AG20443 (cell line): Measurements from ENCODE around the gene NCBP2L.

Experiments
- DNase-seq: peaks from one replicate; pipeline ENCODE4 v3.0.0; 2012; ENCODE audit warnings: low spot score, mixed read lengths

Gene NCBP2L

GRCh38 chrX:107777536-107777832 lies at the start of gene NCBP2L:
NCBP2L (plus strand) TSS chrX:107777733; CDS start chrX:107794221, 16,488 bp downstream.
- no peak for DNase-seq

DNA sequence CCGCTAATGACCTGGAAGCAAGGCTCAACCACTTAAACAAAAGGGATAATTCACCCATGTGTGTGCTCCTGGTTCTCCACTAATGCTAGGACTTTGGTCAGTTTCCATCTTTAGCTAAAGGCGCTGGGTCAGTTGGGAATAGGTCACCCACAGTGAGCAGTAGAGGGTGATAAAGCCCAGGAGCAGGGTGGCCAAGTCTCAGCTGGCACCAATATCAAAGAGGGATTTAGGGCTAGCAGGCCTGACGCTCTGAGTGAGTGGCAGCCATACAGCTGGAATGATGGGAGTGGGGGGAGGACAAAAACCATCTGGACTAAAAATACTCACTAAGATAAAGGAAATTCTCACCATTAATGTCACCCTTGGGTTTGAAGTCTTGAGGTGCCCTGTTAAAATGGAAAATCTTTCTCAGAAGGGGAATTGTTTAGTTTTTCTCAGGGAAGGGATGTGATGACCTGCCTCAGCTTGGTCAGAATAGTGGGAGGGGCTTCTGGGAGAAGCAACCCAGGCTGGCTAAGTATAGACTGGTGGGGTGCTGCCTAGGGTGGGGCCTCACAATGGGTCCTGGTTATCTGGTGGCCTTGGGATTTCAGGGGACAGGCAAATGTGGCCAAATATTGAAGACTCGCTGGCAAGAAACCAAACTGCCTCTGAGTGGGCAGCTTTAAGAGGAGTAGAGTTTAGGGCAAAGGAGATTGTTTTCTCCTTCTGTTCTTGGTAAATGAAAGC lies 49.0 kb upstream of the NCBP2L start:
- DNase-seq, result no peak

DNA sequence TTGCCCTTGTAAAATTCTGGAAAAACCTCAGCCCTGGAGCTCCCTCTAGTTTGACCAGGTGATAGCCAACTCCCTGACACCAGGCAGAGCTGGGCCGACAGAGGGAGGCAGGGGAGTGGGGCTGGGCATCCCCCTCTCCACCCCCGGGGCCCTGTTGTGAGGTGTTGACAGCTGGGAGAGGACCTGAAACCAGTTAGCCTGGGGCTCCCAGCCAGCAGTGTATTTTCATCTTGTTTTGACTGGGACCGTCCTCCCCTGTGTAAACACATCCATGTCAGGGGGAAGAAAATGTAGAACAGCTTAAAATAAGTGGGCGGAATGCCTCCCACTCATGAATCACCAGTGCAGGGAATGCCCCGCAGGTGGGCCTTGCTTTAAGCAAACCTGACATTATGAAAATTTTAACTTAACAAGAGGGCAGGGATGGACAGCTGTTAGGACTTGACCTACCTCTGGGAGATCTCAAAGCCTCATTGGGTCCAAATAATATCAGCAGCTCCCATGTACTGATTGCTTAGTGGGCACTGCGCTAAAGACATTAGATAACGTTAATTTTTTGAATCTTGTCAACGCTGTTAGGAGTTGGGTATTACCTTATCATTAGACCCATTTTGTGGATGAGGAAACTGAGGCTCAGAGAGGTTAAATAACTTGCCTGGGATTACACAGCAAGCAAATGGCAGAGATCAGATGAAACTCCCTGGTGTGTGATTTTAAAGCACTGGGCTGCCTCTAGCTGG lies 47.8 kb upstream of the NCBP2L start:
- DNase-seq, result no peak

DNA sequence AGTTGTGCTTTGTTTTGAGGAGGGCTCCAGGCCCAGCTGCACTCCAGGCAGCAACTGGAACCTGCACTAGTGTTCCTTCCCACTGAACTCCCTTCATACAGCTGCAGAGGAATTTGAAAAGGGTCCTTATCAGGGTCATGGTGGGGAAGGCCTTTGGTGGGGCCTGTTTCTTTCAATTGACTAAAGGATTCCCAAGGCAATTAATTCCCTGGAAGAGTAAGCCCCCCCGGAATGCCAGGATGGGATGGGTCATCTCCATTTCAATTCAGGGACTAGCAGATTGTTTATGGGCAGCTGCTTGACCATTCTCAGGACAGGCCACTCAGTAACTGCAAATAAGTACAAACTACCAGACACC lies 47.3 kb upstream of the NCBP2L start:
- DNase-seq, result no peak

DNA sequence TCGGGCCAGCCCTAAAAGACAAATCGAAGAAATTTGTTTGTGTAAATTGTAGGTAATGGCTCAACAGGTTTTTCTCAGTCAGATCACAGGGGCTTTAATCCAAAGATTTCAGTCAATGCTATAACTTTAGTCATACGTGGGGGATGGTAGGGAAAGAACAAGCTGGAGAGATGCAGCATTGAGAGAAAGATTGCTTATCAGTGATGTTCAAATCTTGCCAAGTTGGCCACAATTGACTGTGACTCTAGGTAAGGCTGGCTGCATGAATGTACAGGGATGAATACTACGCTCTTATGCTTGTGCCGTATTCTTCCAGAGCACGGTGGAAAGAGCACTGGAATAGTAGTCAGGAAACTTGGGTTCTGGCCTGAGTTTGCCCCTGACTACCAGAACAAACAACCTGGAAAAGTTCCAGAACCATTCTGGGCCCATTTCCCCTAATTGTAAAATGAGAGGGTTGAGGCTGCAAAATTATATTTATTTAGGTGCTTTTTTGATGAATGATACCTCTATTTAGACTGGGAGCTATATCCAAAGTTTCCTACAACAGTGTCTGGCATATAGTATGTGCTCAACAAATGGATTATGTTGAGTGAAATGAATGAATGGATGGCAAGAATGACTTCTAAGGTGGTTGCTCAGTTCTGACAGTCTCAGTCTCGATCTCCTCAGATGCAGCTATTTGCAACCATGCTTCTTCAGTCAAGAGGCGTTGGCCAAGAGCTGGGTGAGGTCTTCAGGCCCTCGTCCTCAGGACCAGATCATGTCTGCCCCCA lies 46.4 kb upstream of the NCBP2L start:
- DNase-seq, result no peak

DNA sequence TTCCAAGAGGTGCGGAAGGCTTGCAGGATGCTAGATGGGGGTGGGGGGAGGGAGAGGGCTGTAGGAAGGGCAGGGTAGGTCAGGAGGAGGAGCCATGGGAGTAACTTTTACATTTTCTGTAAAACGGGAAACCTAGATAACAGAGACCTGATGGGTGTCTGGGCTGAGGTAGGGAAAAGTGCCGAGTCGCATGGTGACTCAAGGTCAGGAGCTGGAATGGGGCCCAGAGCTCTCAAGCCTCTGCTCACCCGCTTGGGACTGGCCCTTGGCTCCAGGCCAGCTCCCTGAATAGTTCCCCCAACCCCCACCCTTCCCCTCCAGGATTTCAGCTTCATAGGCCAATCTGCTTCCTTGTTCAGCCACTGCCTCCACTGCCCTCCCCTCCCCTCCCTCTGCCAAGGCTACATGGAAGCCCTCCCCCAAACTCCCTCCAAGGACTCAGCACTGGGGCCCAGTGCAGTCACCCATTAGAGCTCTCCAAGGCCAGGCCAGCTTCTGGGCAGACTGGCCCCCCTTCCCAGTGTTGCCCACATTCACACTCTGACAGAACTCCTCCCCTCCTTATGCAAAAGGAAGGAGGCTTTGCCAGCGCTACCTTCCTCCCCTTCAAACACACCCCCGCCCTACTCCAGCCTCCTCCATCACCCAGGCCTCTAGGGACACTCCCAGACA lies 45.6 kb upstream of the NCBP2L start:
- peak; percentile 18 for DNase-seq

DNA sequence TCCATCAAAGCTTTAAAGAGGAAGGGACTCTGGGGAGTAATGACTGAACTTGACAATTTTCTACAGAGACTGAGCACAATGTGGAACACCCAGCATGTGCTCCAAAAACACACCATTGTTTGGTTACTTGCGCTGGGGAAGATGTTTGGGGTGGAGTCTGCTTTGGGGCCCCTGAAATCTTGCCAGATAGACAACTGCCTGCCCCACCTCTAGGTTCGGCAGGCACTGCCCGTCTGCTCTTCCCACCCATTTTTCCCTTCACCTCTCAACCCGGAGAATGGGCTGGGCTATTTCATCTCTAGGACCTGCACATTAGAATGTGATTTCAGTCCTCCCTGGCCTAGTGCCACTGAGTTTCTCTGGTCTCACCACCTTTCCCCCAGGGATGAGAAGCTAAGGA lies 43.8 kb upstream of the NCBP2L start:
- DNase-seq, result no peak

GRCh38 chrX:107734646-107735045 lies 42.9 kb upstream of the NCBP2L start:
- no peak for DNase-seq

DNA sequence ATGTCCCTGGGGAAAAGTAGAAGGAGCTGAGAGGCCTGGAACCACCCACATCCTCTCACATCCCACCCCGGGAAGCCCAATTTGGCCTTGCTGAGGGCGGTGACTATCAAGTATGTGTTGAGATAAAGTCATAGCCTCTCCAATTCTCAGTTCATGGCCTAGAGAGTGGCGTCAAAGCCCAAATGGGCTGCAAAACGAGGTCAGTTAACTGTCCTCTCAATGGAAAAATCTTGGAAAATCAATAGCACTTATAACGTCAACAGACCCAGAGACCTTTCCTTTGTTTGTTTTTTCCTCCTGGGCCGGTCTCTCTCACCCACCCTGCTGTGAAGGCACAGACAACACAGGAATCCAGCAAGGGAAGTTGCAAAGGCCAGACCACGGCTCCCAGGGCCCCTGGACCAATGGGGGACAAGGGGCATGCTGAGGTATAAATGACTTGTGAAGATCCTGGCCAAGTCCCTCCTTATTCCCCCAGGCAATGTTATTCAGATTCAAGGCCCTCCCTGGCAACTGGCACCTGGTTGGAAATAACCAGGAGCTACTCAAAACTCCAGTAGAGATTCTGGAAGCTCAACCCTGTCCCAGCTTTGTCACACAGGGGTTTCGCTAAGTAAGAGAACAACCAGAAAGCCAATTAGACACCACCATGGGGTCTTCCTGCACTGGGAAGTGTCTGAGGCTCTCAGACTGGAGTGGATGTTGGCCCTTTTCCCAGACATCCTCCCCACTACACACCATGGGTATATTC lies 40.6 kb upstream of the NCBP2L start:
- DNase-seq, result no peak

DNA sequence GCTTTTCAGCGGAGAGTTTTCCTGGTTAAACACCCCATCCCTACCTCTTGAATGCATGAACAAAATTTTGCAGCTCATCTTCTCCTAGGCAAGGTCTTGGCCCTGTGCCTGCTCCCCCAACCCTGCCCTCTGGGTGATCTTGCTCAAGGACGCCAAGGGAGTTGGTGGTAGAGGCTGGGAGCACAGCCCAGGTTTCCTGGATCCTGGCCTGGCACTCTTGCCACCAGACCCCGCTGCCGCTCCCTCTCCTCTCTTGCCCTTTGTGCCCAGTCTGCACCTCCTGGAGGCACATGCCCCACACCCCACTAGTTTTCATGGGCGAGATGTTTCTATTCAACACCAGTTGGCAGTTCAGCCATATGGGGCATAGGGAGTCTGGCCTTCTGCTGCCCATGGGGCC lies 39.3 kb upstream of the NCBP2L start:
- DNase-seq, result no peak

DNA sequence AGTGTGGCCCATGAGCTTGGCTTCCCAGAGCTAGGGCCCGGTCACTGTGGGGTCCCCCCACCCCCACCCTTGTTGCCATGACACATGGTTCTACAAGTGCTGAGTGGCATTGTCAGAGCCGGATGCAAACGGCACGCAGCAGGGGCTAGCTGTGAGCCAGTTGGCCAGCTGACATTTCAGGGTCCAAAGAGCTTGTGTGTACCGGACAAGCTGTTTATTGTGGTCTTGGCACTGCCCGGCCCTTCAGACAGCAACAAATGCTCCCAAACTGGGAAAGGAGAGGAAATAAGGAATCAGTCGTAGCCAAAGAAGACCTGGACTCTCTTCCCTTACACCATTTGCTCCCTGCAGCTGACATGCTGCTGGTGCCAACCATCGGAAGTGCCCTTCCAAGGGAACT lies 38.8 kb upstream of the NCBP2L start:
- no peak for DNase-seq

DNA sequence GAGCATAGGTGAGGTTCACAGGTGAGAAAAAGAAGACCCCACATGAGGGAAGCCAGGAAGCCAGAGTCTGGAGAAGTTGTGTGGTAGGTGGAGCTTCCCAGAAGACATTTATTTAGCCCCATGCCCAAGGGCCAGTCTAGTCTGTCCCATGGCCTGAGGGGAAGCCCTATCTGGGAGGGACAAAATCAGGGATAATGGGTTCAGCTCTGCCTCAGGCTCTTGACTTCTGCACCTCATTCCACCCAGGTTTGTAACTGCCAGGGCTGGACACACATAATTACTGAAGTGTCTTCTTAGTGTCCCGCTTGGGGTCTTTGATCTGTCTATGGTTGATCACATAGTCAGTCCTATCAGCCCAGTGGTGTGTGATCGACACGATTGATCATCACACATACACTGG lies 38.0 kb upstream of the NCBP2L start:
- no peak for DNase-seq

DNA sequence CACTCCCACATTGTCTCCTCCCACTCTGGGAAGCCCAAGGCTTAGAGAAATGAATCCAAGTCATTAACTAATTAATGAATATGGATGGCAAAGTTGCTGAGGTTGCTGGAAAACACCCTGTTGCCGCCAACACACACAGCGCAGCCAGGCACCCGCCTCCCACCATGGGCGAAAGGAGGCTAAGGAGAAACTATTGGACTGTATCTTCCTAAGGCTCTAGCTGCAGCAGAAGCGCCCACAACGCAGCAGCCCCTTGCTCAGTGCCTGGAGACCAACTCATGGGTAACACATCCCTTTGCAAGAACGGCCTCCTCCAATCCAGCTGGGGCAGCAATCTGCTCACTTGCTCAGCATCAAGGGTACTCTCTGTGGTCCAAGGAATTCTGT lies 36.1 kb upstream of the NCBP2L start:
- DNase-seq, result no peak

DNA sequence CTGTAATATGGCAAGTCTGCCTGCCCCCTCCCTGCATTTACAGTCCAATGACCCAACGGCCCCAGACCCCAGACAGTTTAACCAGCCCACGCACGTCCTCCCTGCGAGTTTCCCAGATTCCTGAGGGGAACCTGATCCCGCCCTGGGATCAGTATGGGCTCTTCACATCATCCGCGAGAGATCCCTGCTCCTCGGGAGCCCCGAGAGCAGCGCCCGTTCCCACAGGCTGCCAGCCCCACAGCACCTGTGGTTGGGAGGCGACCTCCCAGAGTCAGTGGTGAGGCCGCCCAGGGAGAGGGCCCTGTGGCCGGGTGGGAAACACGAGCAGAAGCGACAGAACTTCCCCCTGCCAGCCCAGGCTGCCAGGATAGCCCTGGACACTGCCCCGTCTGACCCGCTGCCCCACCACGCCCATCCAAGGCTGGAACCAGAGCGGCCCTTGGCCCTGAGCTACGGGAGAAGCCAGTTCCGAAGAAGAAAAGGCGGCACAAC lies 34.8 kb upstream of the NCBP2L start:
- DNase-seq, result no peak

DNA sequence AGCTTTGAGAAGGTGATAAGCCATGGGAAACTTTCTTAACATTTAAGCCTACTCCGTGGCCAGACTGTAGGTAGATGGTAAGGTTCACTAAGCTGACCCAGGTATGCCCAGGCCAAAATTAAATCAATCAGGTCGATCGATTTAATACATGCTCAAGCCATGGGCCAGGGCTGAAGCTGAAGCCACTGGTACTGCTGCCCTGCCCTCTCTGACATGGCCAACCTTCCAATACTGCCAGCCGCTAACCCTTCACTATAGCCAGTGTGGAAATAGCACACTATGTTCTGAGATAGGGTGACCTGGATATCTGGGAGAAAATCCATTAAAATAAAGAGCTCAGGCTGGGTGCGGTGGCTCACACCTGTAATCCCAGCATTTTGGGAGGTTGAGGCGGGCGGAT lies 33.5 kb upstream of the NCBP2L start:
- DNase-seq, result no peak

- DNase-seq, result no peak
Observed at GRCh38 chrX:107744868-107745267, 32.7 kb upstream of the NCBP2L start.

DNA sequence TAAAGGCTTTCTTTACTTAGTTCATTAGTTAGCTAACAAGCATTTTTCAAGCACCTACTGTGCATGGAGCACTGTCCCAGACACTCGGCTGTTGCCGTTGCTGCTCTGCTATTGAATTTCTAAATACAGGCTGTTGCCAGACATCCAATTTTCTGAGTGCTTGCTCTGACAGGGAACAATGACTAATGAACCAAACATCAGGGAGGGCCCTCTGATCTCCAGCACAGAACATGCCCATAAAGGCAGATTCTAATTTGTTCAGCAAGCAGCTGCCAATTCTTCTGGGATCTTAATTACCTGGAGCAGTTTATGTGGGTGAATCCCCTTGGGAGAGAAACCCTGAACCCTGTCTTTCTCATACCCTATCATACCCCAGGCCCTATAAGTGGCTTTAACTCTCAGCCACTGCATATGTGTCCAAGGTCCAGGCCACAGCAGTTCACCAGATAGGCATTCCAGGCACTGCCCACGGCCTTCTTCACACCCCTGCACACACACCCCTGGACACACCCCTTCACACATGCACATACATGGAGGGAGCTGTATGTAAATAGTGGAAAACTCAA lies 29.9 kb upstream of the NCBP2L start:
- DNase-seq, result peak; percentile 66

DNA sequence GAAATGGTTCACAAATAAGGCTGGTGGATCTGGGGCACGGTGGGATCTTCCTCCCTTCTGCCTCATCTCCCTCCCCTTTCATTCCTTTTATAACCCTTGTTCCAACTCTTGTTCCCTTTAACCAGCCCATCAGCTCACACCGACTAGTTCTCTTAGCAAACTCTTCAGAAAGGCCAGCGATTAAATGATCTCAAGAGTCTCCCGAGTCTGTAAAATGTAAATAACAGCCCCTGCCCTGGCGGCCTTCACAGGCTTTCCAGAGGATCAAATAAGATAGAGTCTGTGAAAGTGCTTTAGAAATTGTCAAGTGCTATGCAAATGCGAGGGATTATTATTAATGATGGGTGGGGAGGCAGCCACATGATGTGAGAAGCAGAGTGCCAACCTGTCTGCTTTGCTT lies 29.0 kb upstream of the NCBP2L start:
- DNase-seq, result no peak

DNA sequence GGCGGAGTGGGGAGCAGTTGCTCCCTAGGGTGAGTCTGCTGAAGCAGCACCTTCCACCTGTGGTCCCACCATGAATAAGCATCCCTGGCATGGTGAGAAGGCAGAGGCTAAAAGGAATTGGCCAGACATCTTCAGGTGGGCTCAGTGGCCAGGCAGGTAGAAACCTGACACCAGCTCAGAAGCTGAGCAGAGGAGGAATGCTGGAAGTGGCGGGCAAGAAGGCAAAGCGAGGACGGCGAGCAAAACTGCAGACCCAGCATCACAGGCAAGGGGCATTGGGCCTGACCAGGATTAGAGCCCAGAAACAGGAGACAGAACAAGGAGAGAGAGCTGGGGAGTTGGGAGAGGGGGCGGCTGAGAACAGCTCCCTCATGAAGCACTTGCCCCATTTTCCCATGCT lies 27.3 kb upstream of the NCBP2L start:
- DNase-seq, result no peak

GRCh38 chrX:107750861-107751445 lies 26.6 kb upstream of the NCBP2L start:
- DNase-seq, result no peak

DNA sequence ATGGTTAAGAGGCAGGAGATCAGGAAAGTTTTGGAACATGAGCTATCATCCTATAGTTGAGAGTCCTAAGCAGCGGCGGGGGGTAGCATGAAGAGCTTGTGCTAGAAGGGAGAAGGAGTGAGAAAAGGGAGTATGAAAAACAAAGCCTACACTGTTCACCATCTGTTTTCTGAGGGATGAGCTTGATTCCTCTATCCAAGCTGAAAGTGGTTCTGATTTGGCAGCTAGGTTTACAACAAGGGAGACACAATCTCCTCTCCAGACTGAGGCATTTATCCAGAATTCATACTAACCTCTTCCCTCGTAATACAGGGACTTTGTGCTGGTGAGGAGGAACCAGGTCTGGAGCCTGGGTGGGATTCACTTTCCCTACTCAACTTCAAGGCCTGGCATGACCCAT lies 25.5 kb upstream of the NCBP2L start:
- DNase-seq, result no peak
